GM21515 (cell line): Measurements from ENCODE around the gene PJA2.

Source experiments
- ATAC-seq: cut with Tn5 transposase; IDR thresholded peaks from one replicate; pipeline ENCODE4 v1.9.1; 2021; ENCODE audit not compliant: unreplicated experiment

The PJA2 gene

DNA sequence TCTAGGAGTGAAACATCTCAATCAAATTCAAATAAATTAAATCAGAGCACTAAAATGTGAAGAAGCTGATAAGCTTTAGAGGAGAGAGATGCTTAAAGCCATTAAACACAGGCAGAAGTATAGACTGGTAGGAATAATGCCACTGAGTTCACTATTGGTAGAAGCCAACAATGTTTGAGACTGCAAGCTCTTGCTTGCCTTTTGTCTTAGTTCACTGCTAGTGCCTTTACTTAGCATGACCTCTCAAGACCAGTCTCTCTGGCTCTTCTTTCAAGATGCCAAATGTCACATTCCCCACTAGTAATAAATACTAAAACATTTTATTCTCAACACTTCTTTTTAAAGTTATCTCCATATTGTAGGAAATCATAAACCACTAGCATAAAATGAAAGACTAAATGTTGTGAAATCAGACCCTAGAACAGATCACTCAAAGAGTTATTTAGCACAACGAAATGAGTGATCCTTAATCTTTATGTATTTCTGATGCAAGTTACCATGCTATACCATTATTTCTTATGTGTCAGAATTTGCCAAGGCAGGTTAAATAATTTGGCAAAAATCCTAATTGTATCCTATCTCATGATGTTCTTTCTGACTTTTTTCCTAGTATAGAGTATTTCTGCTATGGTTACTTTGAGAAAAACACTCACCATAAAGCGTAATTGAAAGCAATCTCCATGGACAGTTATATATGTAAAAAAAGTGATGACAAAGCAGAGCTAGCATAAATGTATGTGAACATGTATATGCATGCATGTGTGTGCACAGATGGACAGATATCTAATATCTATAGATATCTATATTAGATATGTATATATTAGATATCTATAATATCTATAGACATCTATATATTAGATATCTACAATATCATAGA is 57.5 kb downstream of the PJA2 start:
- no peak for ATAC-seq

DNA sequence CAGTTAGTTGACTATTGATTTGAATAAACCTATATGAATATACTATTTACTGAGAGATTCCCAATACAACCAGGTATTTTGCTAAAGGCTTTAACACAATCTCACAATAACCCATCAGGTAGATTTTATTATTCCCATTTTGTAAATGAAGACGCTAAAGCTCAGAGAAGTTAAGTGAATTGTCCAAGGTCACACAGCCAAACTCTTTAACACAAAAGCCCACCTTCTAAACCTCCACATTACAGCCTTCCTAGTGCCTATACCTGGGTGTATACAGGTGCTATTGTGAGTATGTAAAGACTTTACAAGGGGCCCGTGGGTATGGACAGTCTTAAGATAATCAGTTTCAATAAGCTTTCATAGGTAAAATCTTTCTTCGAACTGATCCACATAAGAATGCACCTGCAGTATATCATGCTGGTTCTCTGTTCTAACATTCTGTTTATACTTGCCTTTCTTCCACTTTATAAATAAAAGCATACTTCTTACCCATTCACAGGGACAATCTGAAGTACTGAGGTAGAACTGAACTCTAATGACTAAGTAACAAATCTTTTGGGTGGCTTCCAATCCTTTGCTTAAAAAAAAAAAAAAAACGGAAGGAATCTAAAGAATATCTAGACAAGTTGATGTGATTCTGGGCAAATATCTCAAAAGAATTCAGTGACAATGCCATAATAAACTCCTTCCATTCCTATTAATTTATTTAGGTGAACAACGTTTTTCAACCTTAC is 59.1 kb downstream of the PJA2 start:
- ATAC-seq = no peak

DNA sequence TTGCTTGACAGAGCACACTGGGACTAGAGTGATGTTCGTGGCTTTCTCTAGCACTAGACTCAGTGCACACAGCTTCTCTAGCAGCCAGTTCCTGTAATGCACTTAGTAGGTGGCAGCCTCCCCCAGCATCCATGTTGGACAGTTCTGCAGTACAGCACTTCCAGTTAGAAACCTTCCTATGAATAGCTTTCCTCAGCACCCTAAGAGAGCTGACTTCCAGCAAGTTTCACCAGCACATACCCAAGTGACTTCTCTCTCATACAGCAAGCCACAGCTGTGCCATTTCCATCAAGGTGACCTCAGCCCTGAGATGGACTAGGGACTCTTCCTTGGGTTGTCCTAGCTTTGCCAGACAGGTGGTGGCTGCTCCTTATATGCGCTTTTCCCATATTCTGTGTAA is 60.4 kb downstream of the PJA2 start:
- ATAC-seq = no peak

DNA sequence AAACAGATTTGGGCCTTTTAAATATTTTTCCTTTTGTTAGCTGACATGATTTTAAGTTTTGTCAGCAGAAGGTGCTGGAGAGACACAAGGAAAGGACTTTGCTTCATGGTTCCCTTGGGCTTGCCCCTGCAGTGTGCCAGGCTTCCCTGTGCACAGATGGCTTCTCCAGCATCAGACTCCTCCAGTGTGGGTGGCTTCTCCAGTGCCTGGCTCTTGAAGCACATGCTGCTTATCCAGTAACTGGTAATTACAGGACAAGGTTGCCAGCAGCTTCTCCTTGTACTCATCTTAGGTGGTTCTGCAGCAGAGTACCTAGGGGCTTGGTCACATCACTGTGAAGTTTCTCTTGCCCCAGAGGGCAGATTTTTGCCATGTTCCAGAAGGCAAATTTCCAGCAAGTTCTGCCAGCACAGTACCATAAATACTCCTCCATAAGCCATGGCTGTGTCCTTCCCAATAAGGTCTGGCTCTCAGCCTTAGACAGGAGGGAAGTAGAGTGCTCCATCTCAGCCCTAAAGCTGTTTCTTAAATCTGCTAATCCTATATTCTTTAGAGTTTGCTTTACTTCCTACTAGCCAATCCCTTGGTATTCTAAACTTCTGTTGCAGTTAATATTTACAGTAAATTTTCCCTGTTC is 62.4 kb downstream of the PJA2 start:
- ATAC-seq = no peak

DNA sequence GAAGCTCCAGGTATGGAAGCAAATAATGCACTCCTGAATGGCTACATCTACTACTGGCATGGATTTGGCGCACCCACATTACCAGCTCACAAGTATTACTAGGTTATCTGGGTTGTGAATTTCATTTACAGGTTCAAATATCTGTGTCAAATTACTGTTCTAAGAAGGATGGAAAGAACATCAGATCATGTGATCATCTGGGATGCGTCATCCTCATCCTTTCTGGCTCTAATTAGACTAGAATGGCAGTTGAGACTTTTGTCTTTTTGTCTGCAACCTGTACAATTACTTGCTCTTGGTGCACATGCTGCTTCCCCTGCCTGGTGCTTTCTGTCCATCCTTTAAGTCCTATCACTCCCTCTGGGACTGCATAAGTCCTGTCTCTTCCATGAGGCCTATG is 64.1 kb downstream of the PJA2 start:
- no peak for ATAC-seq

DNA sequence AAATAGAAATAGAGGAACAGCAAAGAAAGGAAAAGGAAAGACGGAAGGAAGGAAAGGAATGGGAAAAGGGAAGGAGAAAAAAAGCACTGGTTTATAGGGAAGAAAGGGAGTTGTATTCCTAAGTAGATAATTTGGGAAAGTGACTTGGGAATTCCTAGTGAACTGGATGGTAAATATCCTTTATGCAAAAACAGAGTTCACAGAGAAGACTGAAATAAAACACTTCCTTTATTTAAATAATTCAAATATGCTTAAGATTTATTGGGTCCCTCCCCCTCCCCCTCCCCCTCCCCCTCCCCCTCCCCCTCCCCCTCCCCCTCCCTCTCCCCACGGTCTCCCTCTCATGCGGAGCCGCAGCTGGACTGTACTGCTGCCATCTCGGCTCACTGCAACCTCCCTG is 69.4 kb downstream of the PJA2 start:
- ATAC-seq = no peak

DNA sequence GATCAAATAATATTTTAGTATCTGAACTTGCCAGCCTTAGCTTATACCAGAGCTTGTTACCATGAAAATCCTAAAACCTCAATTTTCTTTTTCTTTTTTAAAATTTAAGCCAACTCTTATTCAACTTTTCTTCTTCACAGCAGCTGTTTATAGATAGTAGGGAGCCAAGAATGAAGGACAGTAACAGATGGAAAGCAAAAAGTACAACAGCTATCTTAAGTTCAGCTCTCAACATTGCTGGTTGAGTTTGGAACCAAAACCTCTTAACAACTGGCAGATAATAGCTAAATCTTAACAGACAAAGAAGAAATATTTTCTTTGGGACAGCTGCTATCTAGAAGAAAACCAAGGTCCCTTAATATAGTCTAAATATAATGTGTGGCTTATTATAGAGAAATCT is 74.7 kb downstream of the PJA2 start:
- no peak for ATAC-seq

DNA sequence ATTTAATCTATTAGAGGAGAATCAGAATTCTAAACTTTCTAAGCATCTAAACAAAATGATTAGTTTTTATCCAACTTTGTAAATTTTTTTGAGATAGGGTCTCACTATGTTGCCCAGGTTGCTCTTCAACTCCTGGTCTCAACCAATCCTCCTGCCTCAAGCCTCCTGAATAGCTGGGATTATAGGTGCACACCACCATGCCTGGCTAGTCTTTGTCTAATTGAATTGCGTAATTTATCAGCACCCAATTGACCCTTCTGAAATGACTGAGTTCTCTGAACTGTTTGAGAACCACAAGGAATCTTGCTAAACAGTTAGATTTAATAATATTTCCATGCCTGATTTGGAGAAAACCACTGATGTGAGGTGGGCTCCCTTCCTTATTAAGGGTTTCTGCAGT is 75.7 kb downstream of the PJA2 start:
- no peak for ATAC-seq

DNA sequence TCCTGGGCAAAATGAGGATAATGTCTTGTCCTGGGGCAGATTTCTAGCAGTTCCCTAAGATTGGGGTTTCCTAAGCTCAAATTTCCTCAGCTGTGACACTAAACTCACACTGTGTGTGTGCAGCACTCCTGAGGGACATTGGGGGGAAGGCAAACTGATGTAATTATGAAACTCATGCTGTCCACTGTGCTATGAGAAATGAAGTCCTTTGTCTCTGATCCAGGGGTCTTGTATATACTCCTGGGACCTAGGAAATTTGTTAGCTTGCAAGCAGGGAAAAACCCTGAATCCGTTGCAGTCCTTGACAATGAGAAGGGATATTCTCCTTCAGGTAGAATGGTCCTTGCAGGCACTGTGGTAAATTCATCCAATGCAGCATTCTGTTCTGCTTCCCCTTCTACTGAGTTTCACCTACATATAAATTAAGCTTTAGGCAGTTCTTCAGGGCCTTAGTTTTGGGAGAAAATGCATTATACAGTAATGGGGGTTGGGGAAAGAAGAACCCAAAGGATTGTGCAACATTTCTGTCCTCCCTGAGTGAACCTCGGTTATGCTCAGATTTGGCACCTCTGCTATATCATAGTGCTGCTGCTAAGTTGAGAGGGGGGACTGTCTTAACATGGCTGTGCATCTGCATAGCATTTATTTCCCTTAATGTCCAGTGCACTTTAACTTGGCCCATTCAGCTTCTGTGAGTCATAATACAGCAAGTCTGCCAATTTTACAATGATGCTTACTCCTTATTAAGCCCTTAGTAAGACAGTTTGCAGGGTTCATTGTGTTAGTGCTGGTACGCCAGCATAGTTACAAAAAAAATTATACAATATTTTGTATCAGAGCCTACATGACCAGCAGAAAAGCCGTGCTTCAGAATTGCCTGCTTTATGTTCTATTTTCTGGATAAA is 80.2 kb downstream of the PJA2 start:
- ATAC-seq = no peak

DNA sequence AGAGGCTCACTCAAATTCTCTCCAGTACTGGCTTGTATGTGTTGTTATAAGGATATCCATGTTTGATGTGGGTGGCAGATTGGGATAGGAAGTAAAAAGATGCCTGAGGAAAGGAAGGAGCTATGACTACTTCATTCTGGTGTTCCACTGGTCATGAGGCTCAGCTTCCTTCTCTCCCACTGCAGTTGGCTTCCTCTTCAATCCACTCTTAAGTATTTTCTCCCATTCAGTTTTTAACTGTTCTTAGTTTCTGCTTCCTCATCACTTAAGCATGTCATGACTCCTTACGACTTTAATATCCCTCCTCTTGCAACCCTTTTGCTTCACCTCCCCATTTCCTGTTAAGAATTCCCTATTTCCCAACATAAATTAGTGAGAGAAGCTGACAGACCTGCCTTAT is 81.1 kb downstream of the PJA2 start:
- ATAC-seq = no peak

DNA sequence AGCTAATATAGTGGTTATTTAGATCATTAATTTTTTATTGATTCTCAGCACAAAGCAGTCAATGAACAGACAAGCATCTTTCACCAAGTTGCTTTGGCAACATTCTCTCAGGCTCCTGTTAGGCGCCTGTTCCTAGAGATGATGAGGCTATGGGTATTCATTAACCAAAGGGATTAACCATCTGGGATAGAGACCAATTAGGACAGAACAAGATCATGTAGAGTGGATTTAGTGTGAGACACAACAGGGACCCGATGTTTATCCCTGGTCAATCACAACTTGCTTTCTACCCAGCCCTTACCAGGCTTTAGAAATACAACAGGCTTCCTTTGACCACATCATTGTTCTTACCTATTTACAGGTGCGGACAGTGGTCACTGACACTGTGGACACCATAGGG is 82.2 kb downstream of the PJA2 start:
- no peak for ATAC-seq

DNA sequence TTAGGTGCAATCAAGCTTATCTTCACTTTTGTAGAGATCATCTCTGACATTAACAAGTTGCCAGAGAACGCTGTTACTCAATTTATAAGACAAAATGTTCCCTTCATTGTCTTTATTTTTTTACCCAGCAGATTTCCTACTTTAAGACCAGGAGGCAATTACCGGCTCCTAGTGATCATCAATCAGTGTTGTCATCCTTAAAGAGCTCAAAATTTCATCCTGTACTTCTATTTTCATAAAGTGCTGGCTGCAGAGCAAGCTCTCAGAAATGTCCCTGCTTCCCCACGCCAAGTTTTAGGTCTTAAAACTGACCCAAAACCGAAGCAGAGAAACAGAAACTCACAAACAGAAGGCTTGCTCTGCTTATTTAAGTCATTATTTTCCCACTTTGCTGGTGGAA is 82.9 kb downstream of the PJA2 start:
- ATAC-seq = no peak

DNA sequence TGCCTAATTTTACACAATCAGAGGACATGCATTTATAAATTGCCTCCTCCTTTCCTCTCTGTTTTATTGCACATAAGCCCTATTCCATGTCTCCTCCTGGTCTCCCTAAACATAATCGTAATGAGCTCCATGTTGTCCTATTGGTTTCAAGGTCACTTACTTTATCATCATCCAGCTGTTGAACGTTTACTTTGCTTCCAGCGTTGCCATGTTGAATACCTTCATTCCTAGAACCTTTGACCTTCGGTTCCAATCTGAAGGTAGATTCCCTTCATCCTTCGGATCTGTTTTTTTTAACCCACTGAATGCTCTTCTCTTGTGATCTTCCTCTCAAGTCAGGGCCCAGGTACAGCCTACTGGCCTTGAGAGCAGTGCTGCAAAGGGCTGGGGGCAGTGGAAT is 84.3 kb downstream of the PJA2 start:
- ATAC-seq = no peak

DNA sequence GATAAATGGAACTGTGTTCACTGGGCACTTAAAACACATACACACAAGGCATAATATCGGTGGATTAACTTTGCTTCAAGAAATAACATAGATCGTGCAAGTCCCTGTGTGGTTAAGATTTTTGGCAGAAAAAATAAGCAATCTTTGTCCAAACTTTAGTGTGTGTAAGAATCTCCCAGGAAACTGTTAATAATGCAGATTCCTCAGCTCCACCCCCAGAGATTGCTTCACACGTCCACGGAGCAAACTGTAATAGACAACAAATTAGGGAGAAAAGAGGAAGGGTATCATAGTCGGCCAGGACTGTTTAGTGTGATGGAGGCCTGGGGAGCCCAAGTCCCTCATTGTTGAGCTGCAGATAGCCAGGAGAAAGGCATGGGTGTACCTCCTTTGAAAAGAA is 84.8 kb downstream of the PJA2 start:
- ATAC-seq = no peak

DNA sequence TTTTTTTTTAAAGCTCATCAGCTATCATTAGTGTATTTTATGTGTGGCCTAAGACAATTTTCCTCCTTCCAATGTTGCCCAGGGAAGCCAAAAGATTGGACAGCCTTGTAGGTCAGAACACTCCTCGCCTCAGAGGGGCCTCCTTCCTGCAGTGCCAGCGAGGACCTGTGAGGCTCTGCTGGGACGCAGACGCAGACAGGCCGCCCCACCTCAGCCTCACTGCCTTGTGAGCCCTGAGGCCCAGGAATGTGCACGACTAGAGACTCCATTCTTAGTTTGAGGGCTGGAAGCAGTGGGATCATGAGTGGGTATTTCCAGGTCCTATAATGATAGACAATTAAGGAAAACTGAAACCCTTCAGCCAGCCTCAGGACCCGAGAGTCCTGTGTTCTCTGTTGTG is 85.4 kb downstream of the PJA2 start:
- no peak for ATAC-seq

DNA sequence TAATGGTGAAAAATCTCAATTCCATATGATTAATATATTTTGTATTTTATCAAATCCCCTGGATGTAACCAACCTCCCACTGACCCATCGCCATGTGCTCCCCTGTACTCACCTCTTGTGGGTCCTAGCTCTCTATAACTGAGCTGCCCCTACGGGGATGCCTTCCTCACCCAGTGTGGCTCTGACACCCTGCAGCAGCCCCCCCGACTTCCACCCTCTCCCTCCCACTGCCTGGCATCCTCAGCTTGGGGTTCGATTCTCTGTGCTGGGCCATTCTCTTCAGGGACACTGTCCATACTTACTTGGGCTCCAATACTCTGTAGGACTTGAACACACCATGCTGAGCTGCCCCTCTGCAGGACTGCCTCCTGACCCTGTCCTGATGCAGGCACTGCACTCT is 87.1 kb downstream of the PJA2 start:
- no peak for ATAC-seq

DNA sequence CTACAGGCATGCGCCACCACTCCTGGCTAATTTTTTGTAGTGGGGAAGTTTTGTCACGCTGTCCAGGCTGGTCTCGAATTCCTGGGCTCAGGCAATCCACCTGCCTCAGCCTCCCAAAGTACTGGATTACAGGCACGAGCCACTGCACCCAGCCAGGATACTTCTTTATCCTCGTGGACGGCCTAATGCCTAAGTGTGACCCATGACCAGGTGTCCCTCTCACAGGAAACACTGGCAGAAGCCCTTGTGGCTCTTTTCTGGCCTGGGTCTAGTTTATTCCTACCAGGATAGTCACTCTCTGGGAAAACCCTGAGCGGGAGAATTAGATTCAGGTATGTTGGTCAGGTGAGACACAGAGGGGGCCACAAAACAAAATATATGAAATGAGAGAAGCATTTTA is 90.4 kb downstream of the PJA2 start:
- no peak for ATAC-seq

DNA sequence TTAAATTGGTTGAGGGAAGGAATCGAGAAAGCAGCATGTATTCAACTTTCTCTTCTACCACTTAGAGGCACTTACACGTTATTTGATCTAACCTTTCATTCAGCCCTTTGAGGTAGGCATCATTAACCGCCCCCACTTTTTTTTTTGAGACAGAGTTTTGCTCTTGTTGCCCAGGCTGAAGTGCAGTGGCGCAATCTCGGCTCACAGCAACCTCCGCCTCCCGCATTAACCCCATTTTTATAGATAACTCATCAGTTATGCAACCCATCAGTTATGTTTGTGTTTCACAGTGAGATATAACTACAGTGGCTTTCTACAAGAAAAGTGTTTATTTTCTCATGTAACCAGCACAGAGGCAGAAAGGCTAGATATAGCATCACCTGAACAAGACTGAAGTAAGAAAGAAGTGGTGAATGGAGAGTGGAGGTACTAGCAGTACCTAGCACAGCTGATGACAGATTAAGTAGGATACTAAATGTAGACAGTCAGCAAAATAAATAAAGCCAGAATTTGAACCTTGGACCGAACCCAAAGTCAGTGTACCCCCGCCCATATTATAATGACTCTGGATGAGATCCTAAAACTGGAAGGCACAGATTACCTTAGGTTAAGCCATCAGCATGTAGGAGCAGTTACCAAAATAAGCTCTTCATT is 91.2 kb downstream of the PJA2 start:
- no peak for ATAC-seq

DNA sequence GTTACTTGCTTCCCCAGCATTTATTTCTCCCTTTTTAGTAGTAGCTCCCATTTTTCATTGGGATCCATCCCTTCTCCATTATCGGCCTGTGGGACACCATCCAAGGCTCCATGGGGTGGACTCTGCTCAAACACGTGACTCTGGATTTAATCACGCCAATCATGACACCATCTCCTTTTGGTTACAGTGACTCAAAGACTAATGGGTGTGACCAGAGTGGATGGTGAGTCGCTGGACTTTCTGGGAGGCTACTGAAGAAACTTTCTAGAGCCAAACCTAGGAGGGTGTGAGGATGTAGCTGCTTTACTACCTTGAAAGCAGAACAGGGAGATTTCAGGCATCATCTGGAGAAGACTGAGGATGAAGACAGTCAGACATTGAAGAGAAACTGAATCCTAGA is 93.1 kb downstream of the PJA2 start:
- no peak for ATAC-seq

DNA sequence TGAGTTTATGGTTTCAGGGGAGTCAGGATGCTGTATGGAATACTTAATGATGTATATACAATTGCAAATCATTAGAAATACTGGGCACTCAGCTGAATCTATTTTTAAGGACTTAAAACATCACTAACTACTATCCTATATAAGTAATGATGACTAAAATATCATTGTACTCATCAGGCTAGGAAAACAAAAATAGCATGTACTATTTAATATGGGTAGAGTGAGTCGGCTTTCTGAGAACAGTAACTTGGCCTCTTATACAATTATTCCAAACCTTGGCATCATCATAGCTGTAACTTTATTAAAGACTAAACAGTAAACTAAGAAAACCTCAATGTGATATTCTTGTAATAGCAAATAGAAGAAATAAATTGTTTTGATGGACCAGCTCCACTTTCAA is 94.5 kb downstream of the PJA2 start:
- no peak for ATAC-seq

DNA sequence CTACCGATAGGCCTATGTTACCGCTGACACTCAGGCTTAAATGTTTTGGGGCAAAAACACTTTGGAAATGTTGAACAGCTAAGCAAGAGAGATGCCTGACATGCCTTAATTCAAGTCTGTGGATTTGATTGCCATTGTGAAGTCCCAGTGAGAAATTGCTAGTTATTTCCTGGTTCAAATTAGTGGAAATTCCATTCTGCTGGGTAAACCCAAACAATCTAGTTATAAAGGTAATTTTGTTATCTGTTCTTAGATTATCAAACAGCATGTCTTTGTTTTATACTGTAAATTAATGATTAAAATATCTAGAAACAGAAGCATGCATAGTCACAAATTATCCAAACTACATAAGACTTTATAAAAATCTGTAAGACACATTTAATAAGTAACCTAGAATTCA is 96.6 kb downstream of the PJA2 start:
- ATAC-seq = no peak
